HepG2 (cell line): ENCODE results near the gene POPDC2. TPM values are rescaled to one million over a fixed set of nuclear protein-coding genes. Genes with fewer than 3 reads are reported as not detected.
A peak's percentile ranks its signal among the peaks of the same experiment; 100 is the strongest.

Experiments used
- ARID4A ChIP-seq: sonication (generic); formaldehyde crosslinking; IDR thresholded peaks from 2 replicates; pipeline ENCODE4 v1.5.0; 2020; ENCODE audit warnings: mild to moderate bottlenecking, missing genetic modification reagents, borderline replicate concordance
- ETS1 ChIP-seq: sonication (generic); formaldehyde crosslinking; IDR thresholded peaks from 2 replicates; pipeline ENCODE4 v1.4.0; 2020; ENCODE audit warnings: missing genetic modification reagents
- FOXK2 ChIP-seq: fragments of 450-650 bp; IDR thresholded peaks from 2 replicates; pipeline ENCODE4 v1.6.1; 2016
- GABPB1 ChIP-seq: IDR thresholded peaks from 2 replicates; pipeline ENCODE4 v1.6.1; 2016; ENCODE audit warnings: mild to moderate bottlenecking, missing genetic modification reagents, moderate library complexity, missing compliant biosample characterization
- GPBP1L1 ChIP-seq: sonication (generic); formaldehyde crosslinking; IDR thresholded peaks from 2 replicates; pipeline ENCODE4 v1.5.0; 2020; ENCODE audit warnings: mild to moderate bottlenecking, missing genetic modification reagents
- ISX ChIP-seq: sonication (generic); formaldehyde crosslinking; conservative IDR thresholded peaks from 2 replicates; pipeline ENCODE4 v1.5.0; 2020; ENCODE audit warnings: missing genetic modification reagents
- KLF11 ChIP-seq: IDR thresholded peaks from 2 replicates; pipeline ENCODE4 v1.6.1; 2016; ENCODE audit warnings: missing compliant biosample characterization
- MED1 ChIP-seq: sonication (generic); formaldehyde crosslinking; IDR thresholded peaks from 2 replicates; pipeline ENCODE4 v1.4.0; 2020; ENCODE audit warnings: missing genetic modification reagents
- MIXL1 ChIP-seq: IDR thresholded peaks from 2 replicates; pipeline ENCODE4 v1.6.1; 2016
- ZBTB7A ChIP-seq: sonication (generic); formaldehyde crosslinking; IDR thresholded peaks from 2 replicates; pipeline ENCODE4 v1.8.0; 2022; ENCODE audit warnings: mild to moderate bottlenecking, missing genetic modification reagents
- ZFP1 ChIP-seq: IDR thresholded peaks from 2 replicates; pipeline ENCODE4 v1.6.1; 2016
- ZNF318 ChIP-seq: sonication (generic); formaldehyde crosslinking; IDR thresholded peaks from 2 replicates; pipeline ENCODE4 v1.4.0; 2020; ENCODE audit warnings: mild to moderate bottlenecking, missing genetic modification reagents
- ZNF331 ChIP-seq: sonication (generic); formaldehyde crosslinking; IDR thresholded peaks from 2 replicates; pipeline ENCODE4 v1.4.0; 2020; ENCODE audit warnings: missing genetic modification reagents
- ZNF709 ChIP-seq: sonication (generic); formaldehyde crosslinking; IDR thresholded peaks from 2 replicates; pipeline ENCODE4 v1.5.0; 2020; ENCODE audit warnings: mild to moderate bottlenecking, missing genetic modification reagents
- ZSCAN29 ChIP-seq: sonication (generic); formaldehyde crosslinking; conservative IDR thresholded peaks from 2 replicates; pipeline ENCODE4 v1.4.0; 2020; ENCODE audit warnings: mild to moderate bottlenecking, missing genetic modification reagents
- polyA plus RNA-seq, 8 experiments: library from polyadenylated mRNA; depleted of rRNA in 3 of 8; stranded (reverse) in 7 of 8; unstranded in 1 of 8; fragments of >200 nt; fragmentation: Illumina TruSeq in 4 of 8; extraction: Trizol in 4 of 8; gene quantifications; 2 replicates each; pipeline versions ENCODE4 v1.2.1 to v1.2.3, GENCODE V29; 2011 to 2016; ENCODE audit warnings: low read depth in 4 of 8, missing spikeins in 1 of 8, mixed read lengths in 1 of 8; ENCODE audit not compliant: insufficient read depth in 1 of 8
- total RNA-seq, 5 experiments: library from RNA; depleted of rRNA; stranded (reverse); fragments of >200 nt; fragmentation: Illumina TruSeq; extraction: Trizol; gene quantifications; 2 replicates each; pipeline ENCODE4 v1.2.3, GENCODE V29; 2016; ENCODE audit warnings: low read depth in 1 of 5

Gene POPDC2
- total and polyA plus RNA-seq, 2 of the 13 experiments (the other 11 are each of a cell fraction or from before 2014, with no cell fraction given), result 0.18 to 0.58 TPM

- TF ChIP-seq ARID4A (CRISPR knock-in tag) (peak; percentile 93), ZNF318 (CRISPR knock-in tag) (no peak), GPBP1L1 (no peak), ZFP1 (CRISPR knock-in tag) (no peak), FOXK2 (peak; percentile 51; the same call in 1 of the 2 replicates), ZBTB7A (CRISPR knock-in tag) (no peak), MED1 (CRISPR knock-in tag) (peak; percentile 45), KLF11 (CRISPR knock-in tag) (peak; percentile 81), ISX (CRISPR knock-in tag) (no peak), MIXL1 (CRISPR knock-in tag) (peak; percentile 34; the same call in 1 of the 2 replicates), ZSCAN29 (CRISPR knock-in tag) (no peak), GABPB1 (CRISPR knock-in tag) (peak; percentile 94), ZNF331 (peak; percentile 60; the same call in 1 of the 2 replicates), ZNF709 (CRISPR knock-in tag) (0 out of 2 replicates have a peak, but pooled peaks have one; percentile 44), ETS1 (CRISPR knock-in tag) (no peak)
These were observed 16.6 kb upstream of the POPDC2 start, which contains the start of gene COX17 (continued) for GRCh38 chr3:119676771-119677640.
